ENCODE measurements around the gene SCML1.

- no peak for TF ChIP-seq CSDC2 (CRISPR knock-in tag; IDR thresholded peaks at IDR 0.05)
- no peak for TF ChIP-seq RARB (CRISPR knock-in tag; IDR thresholded peaks at IDR 0.05)
- no peak for TF ChIP-seq ZNF70 (CRISPR knock-in tag; IDR thresholded peaks at IDR 0.05)
- TF ChIP-seq ESRRG (CRISPR knock-in tag; IDR thresholded peaks at IDR 0.05), result no peak
- TF ChIP-seq PPARA (CRISPR knock-in tag; IDR thresholded peaks at IDR 0.05; ENCODE audit: borderline replicate concordance), result no peak
- no peak for TF ChIP-seq TSHZ2 (CRISPR knock-in tag; IDR thresholded peaks at IDR 0.05)
- no peak for TF ChIP-seq BACH2 (CRISPR knock-in tag; IDR thresholded peaks at IDR 0.05; ENCODE audit: borderline replicate concordance)
- TF ChIP-seq SNAI2 (CRISPR knock-in tag; IDR thresholded peaks at IDR 0.05), result no peak
- TF ChIP-seq GLIS3 (CRISPR knock-in tag; IDR thresholded peaks at IDR 0.05), result no peak
- TF ChIP-seq ZC3H10 (CRISPR knock-in tag; IDR thresholded peaks at IDR 0.05), result no peak
- no peak for TF ChIP-seq ZFP3 (CRISPR knock-in tag; IDR thresholded peaks at IDR 0.05)
Measured at GRCh38 chrX:17748684-17749083, 11.4 kb downstream of the SCML1 start.

Measured in SK-N-SH treated with all-trans-retinoic acid at 6 μM for 48 hours (cell line).